CD8-positive, alpha-beta memory T cell (primary cell): ENCODE results near the gene LRTM2. TPM values are rescaled to one million over a fixed set of nuclear protein-coding genes. Genes with fewer than 3 reads are reported as not detected.

ENCODE experiments used
- CTCF ChIA-PET: fragments of 350-600 bp; sonication (Branson Sonifier 250); formaldehyde crosslinking; loops from one replicate; lab custom pipeline; 2021; ENCODE audit warnings: antibody characterized with exemption; lab: Charles Lee
- POLR2A ChIA-PET: fragments of 350-600 bp; sonication (Branson Sonifier 250); formaldehyde crosslinking; loops from one replicate; lab custom pipeline; 2021; ENCODE audit warnings: antibody characterized with exemption; lab: Charles Lee
- DNase-seq, 5 donors: peaks; one replicate each; pipeline versions ENCODE4 v3.0.0 to v3.0.0-alpha.2; 2020 to 2022; ENCODE audit warnings: mixed read lengths in 1 of 5
- H3K27ac ChIP-seq: one replicate; pipeline ENCODE4 v1.7.0; 2013; ENCODE audit warnings: low read depth, mild to moderate bottlenecking, low read length, moderate library complexity
- H3K27me3 ChIP-seq: 2 replicates; pipeline ENCODE4 v1.7.0; 2013; ENCODE audit warnings: low read length, mild to moderate bottlenecking; ENCODE audit not compliant: insufficient read depth, poor library complexity, severe bottlenecking
- H3K36me3 ChIP-seq: 2 replicates; pipeline ENCODE4 v1.7.0; 2013; ENCODE audit warnings: mild to moderate bottlenecking, low read length, moderate library complexity; ENCODE audit not compliant: insufficient read depth
- H3K4me1 ChIP-seq: 2 replicates; pipeline ENCODE4 v1.7.0; 2013; ENCODE audit warnings: mild to moderate bottlenecking, low read length, moderate library complexity; ENCODE audit not compliant: insufficient read depth
- H3K4me3 ChIP-seq: 2 replicates; pipeline ENCODE4 v1.7.0; 2013; ENCODE audit warnings: mild to moderate bottlenecking, low read length
- H3K9me3 ChIP-seq: 2 replicates; pipeline ENCODE4 v1.7.0; 2013; ENCODE audit warnings: mild to moderate bottlenecking, low read length
- H3K27ac Mint-ChIP-seq, 8 donors: one replicate each; pipeline ENCODE4 v1.8.0; 2020 to 2021; ENCODE audit warnings: mixed read lengths in 8 of 8, mild to moderate bottlenecking in 6 of 8, inconsistent platforms in 3 of 8, moderate library complexity in 3 of 8
- H3K27me3 Mint-ChIP-seq, 2 donors: one replicate each; pipeline ENCODE4 v1.8.0; 2020 to 2021; ENCODE audit warnings: mixed read lengths in 2 of 2, mild to moderate bottlenecking in 1 of 2, moderate library complexity in 1 of 2
- H3K36me3 Mint-ChIP-seq, 3 donors: one replicate each; pipeline ENCODE4 v1.8.0; 2020 to 2021; ENCODE audit warnings: mixed read lengths in 3 of 3, inconsistent platforms in 1 of 3, mild to moderate bottlenecking in 1 of 3
- H3K4me1 Mint-ChIP-seq, 3 donors: one replicate each; pipeline ENCODE4 v1.8.0; 2020 to 2021; ENCODE audit warnings: mixed read lengths in 3 of 3, inconsistent platforms in 1 of 3, mild to moderate bottlenecking in 1 of 3
- H3K4me3 Mint-ChIP-seq, 7 donors: one replicate each; pipeline ENCODE4 v1.8.0; 2020 to 2021; ENCODE audit warnings: mixed read lengths in 7 of 7, mild to moderate bottlenecking in 6 of 7, moderate library complexity in 4 of 7, inconsistent platforms in 2 of 7
- H3K9me3 Mint-ChIP-seq, 5 donors: one replicate each; pipeline ENCODE4 v1.8.0; 2020 to 2022; ENCODE audit warnings: mixed read lengths in 5 of 5, mild to moderate bottlenecking in 3 of 5, moderate library complexity in 2 of 5, inconsistent platforms in 1 of 5
- polyA plus RNA-seq: library from polyadenylated mRNA; unstranded; fragments of 300-500 nt; fragmentation: Illumina TruSeq; gene quantifications from one replicate; pipeline ENCODE4 v1.2.3, GENCODE V29; 2021
- total RNA-seq, 2 experiments: library from RNA; stranded (reverse); gene quantifications; one replicate each; pipeline ENCODE4 v1.2.3, GENCODE V29; 2021

LRTM2 gene
- total and polyA plus RNA-seq, 3 experiments from 2014 or later = 0.24 TPM; not detected in 2

DNA sequence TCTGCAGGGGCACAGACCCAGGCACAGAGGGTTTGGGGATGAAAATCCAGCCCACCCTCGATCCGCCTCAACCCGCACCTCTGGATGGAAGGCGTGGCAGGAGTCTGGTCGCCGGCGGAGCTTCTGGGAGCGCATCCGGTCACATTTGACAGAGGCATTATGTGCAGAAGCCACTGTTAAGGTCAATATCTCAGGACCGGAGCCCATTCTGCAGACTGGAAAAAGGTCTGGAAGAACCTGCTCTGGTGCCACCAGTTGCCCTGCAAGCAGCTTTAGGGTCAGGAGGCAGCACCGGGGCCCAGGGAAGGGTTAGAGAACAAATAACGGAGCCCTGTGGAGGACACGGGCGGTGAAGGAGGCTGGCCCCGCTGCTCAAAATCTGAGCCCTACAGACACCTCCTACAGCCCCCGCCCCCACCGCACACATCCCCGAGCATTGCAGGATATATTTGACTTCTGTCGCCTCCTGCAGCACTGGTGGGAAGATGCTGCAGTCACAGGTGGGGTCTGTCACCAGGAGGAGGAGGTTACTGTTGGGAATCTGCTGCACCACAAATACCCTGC, 25.1 kb upstream of the LRTM2 start:
- Mint-ChIP-seq H3K27ac (peak overlapping the region in 3 of 8 donors; percentile 29 to 76 (median 69)), H3K4me3 (peak overlapping the region; percentile 63 to 94 (median 91)), H3K9me3 (no peaks in the 10 kb centered on the region), H3K27me3 (no peaks in the 10 kb centered on the region), H3K36me3 (peaks cover 0 to 2% (median 0%) of the 10 kb centered on the region in 3 donors), H3K4me1 (peaks cover 20 to 29% (median 23%) of the 10 kb centered on the region in 3 donors)
- POLR2A ChIA-PET = interaction anchor here (0.6 to 3.9 kb wide), 2 partner anchors 120 to 144 kb away, joined by 3 to 20 read pairs; no protein-coding TSS in a partner anchor
- H3K27ac ChIP-seq = no peak overlapping the region
- DNase-seq = peak in 1 of 5 donors; percentile 41
- no peak overlapping the region for H3K4me3 ChIP-seq
- peaks cover 15% of the 10 kb centered on the region for H3K4me1 ChIP-seq
- CTCF ChIA-PET = interaction anchor here (0.6 to 12.9 kb wide), 9 partner anchors 12 to 218 kb away, joined by 3 to 161 read pairs (median 4); no protein-coding TSS in a partner anchor
- H3K36me3 ChIP-seq = no peaks in the 10 kb centered on the region
- no peaks in the 10 kb centered on the region for H3K9me3 ChIP-seq
- H3K27me3 ChIP-seq = no peaks in the 10 kb centered on the region

DNA sequence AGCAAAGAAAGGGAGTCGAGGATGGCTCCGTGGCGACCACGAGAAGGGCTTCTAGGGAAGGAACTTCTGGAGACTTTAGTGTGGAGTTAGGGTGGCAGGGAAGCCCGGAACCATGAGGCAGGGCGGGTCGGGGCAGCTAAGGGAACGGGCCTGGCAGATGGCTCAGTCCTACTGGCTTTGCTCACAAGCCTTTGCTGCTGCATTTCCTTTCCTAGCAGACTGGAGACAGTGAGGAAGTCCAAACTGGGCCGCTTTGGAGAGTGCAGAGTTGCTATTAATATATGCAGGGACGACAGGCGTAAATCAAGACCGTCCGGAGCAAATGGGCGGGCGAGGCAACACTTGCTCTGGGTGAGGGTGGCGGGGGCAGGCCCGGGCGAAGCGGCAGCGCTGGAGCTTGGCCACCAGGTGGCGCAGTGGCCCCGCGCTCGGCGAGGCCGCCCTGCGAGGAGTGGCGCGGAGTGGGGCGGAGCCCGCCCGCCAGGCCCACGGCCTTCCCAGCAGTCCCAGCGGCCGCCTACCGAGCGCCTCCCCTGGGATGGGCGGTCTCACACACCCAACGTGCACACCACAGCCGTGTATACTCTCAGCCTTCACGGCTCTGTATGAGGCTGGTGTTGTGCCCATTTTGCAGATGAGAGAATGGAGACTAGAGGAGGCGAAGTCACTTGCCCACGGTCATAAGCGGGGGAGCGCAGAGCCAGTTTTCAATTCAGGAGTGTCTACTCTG, 24.4 kb upstream of the LRTM2 start:
- Mint-ChIP-seq H3K27ac (peak overlapping the region; percentile 76 to 96 (median 88)), H3K4me3 (peak overlapping the region; percentile 90 to 94 (median 92)), H3K9me3 (no peaks in the 10 kb centered on the region), H3K36me3 (peaks cover 0 to 2% (median 0%) of the 10 kb centered on the region in 3 donors), H3K4me1 (peaks cover 17 to 22% (median 18%) of the 10 kb centered on the region in 3 donors), H3K27me3 (no peaks in the 10 kb centered on the region)
- ChIA-PET POLR2A (interaction anchor here (0.6 to 3.9 kb wide), 2 partner anchors 120 to 144 kb away, joined by 3 to 20 read pairs; no protein-coding TSS in a partner anchor), CTCF (interaction anchor here (0.6 to 12.9 kb wide), 9 partner anchors 13 to 217 kb away, joined by 3 to 161 read pairs (median 4); no protein-coding TSS in a partner anchor)
- Histone ChIP-seq H3K4me1 (peaks cover 15% of the 10 kb centered on the region), H3K4me3 (peak overlapping the region; percentile 88), H3K27me3 (no peaks in the 10 kb centered on the region), H3K9me3 (no peaks in the 10 kb centered on the region), H3K36me3 (no peaks in the 10 kb centered on the region), H3K27ac (peak overlapping the region; percentile 69)
- peak; percentile 90 to 94 (median 92) for DNase-seq

DNA sequence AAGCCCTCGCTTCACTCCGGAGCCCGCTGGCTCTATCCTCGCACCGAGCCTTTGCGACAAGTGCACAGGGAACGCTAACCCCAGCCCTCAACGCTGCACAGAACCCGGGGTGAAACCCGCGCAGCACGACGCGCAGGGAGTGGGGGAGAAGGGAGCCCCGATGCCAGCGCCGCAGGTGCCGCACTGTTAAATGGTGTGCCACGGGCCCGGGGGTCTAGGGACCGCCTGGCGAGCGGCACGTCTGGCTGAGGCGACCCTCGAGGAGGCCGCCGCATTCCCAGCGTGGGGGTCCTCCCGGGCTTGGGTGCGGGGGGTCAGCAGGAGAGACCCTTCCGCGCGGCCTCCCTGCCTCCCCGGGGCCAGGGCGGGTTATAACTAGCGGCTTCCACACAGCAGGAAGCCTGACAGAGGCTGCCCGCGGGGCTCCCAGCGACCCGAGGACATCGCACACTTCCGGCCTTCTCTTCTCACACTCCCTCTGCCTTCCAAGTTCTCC, 23.8 kb upstream of the LRTM2 start:
- Mint-ChIP-seq H3K9me3 (no peaks in the 10 kb centered on the region), H3K4me1 (peaks cover 11 to 16% (median 12%) of the 10 kb centered on the region in 3 donors), H3K27ac (peak overlapping the region; percentile 76 to 96 (median 88)), H3K27me3 (no peaks in the 10 kb centered on the region), H3K4me3 (peak overlapping the region; percentile 90 to 94 (median 92)), H3K36me3 (peaks cover 0 to 2% (median 0%) of the 10 kb centered on the region in 3 donors)
- H3K4me3 ChIP-seq = peak overlapping the region; percentile 88
- H3K9me3 ChIP-seq = no peaks in the 10 kb centered on the region
- peak overlapping the region; percentile 69 for H3K27ac ChIP-seq
- no peaks in the 10 kb centered on the region for H3K27me3 ChIP-seq
- POLR2A ChIA-PET = interaction anchor here (3.9 kb wide), 1 partner anchor 143 kb away, joined by 20 read pairs; no protein-coding TSS in a partner anchor
- DNase-seq = peak; percentile 29 to 68 (median 50)
- H3K4me1 ChIP-seq = peaks cover 11% of the 10 kb centered on the region
- CTCF ChIA-PET = interaction anchor here (1.1 to 12.9 kb wide), 3 partner anchors 142 to 144 kb away, joined by 5 to 161 read pairs (median 12); no protein-coding TSS in a partner anchor
- H3K36me3 ChIP-seq = no peaks in the 10 kb centered on the region

DNA sequence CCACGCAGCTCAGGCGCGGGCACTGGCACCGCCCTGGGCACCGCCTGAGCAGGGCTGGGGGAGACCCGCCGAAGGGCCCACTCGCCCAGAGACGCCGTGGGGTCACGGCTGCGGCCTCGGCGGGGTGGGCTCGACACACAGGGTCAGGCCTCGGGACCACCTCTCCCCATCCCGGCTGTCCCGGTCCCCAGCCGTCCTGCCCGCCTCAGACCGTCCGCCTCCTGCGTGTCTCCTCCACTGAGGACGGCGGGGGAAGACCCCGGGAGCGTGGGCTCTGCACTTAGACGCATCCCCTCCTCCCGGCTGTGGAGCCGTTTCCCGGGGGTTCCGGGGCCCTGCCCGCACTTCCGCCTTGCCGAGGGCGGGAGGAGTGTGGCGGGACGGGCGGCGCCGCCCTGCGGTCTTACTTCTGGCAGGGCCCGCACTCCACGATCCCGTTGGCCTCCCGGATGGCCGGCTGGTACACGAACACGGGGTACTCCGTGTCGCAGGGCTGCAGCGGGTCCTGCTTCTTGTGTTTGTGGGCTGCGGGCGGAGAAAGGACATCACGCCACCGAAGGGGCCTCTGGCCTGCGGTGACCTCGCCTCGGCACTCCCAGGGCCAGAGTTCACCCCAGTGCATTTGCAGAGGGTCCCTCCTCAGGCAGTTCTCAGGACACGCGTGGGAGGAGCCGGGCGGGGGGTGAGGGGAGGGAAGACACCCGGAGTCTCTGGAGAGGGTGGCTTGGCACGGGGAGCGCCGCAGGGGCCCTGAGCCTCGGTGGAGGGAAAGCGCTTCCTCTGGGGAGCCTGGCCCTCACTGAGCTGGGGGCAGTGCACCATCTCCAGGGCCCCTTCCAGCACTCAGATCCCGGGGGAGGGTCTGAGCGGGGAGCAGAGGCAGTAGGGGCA, 23.1 kb upstream of the LRTM2 start:
- CTCF ChIA-PET = interaction anchor here (2.8 to 12.9 kb wide), 2 partner anchors 142 to 145 kb away, joined by 12 to 161 read pairs; no protein-coding TSS in a partner anchor

DNA sequence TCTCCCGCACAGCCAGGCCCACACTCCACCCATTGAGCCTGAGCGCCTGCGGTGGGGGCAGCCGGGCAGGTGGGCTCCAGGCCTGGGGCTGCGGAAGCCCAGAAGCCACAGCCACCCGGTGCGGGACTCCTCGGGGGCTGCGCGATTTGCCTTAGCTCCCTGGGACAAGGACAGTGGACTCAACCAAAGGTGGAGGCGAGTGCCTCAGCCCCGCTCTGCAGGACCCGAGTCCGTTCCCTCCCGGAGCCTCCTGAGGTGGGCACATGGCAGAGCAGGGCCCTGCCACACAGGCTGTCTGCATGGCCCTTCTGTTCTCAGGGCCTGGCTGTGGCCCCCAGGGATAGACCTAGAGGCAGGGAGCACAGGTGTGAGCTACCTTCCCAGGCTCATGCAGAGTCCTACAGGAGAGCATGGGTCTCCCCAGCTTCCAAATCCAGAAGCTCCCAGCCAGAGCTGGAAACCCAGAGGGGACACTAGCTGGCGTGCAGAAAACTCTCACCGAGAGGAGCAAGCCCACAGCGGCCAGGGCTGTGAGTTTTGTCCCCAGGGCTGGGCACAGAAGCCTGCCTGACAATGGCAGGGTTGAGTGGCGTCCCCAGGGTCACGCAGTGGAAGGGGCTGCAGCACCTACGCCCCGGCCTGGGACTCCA, 22.2 kb upstream of the LRTM2 start:
- Histone ChIP-seq H3K4me1 (peaks cover 5% of the 10 kb centered on the region), H3K9me3 (no peaks in the 10 kb centered on the region), H3K36me3 (no peaks in the 10 kb centered on the region), H3K27ac (no peak overlapping the region), H3K27me3 (no peaks in the 10 kb centered on the region), H3K4me3 (no peak overlapping the region)
- Mint-ChIP-seq H3K4me1 (peaks cover 5 to 10% (median 7%) of the 10 kb centered on the region in 3 donors), H3K4me3 (peak overlapping the region in 4 of 7 donors; percentile 28 to 94 (median 30)), H3K9me3 (no peaks in the 10 kb centered on the region), H3K27me3 (no peaks in the 10 kb centered on the region), H3K27ac (peak overlapping the region in 6 of 8 donors; percentile 39 to 94 (median 67)), H3K36me3 (peaks cover 0 to 2% (median 0%) of the 10 kb centered on the region in 3 donors)
- DNase-seq = peak in 1 of 5 donors; percentile 47
- POLR2A ChIA-PET = no interaction called here
- CTCF ChIA-PET = interaction anchor here (1.2 to 12.9 kb wide), 2 partner anchors 141 to 145 kb away, joined by 3 to 161 read pairs; no protein-coding TSS in a partner anchor

More for the DNA sequence above, 23.1 kb upstream of the LRTM2 start:
- Mint-ChIP-seq H3K4me3 (peak overlapping the region; percentile 68 to 94 (median 91)), H3K27me3 (no peaks in the 10 kb centered on the region), H3K36me3 (peaks cover 0 to 2% (median 0%) of the 10 kb centered on the region in 3 donors), H3K27ac (peak overlapping the region; percentile 46 to 96 (median 74)), H3K9me3 (no peaks in the 10 kb centered on the region), H3K4me1 (peaks cover 5 to 10% (median 7%) of the 10 kb centered on the region in 3 donors)
- Histone ChIP-seq H3K4me1 (peaks cover 5% of the 10 kb centered on the region), H3K27me3 (no peaks in the 10 kb centered on the region), H3K36me3 (no peaks in the 10 kb centered on the region), H3K27ac (peak overlapping the region; percentile 69), H3K4me3 (peak overlapping the region; percentile 88), H3K9me3 (no peaks in the 10 kb centered on the region)
- DNase-seq = peak; percentile 45 to 76 (median 52)
- POLR2A ChIA-PET = interaction anchor here (3.9 kb wide), 1 partner anchor 143 kb away, joined by 20 read pairs; no protein-coding TSS in a partner anchor

DNA sequence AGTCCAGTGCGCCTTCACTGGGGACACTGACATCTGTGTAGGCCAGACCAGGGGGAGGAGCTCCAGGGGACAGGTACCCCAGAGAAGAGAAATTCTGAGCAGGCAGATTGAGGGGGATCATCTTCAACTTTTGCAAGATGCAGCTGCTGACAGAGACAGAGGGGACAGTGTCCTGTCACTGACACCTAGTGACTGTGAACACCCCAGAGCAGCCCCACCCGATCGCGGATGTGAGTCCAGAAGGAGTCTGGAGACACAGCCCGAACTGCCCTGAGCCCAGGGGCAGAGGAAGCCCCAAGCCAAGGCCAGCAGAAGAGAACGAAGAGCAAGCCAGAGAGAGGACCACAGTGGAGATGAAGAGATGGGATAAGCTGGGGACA, 21.7 kb upstream of the LRTM2 start:
- no peaks in the 10 kb centered on the region for H3K27me3 Mint-ChIP-seq
- Histone ChIP-seq H3K27ac (no peak overlapping the region), H3K27me3 (no peaks in the 10 kb centered on the region), H3K9me3 (no peaks in the 10 kb centered on the region), H3K4me3 (no peak overlapping the region), H3K4me1 (peaks cover 5% of the 10 kb centered on the region), H3K36me3 (no peaks in the 10 kb centered on the region)
- POLR2A ChIA-PET = no interaction called here
- H3K36me3 Mint-ChIP-seq = peaks cover 0 to 2% (median 0%) of the 10 kb centered on the region in 3 donors
- H3K27ac Mint-ChIP-seq = peak overlapping the region in 5 of 8 donors; percentile 53 to 94 (median 78)
- H3K9me3 Mint-ChIP-seq = no peaks in the 10 kb centered on the region
- CTCF ChIA-PET = interaction anchor here (1.2 to 12.9 kb wide), 2 partner anchors 141 to 146 kb away, joined by 3 to 161 read pairs; no protein-coding TSS in a partner anchor
- peaks cover 5 to 10% (median 7%) of the 10 kb centered on the region in 3 donors for H3K4me1 Mint-ChIP-seq
- H3K4me3 Mint-ChIP-seq = peak overlapping the region in 2 of 7 donors; percentile 18 to 81
- peak in 1 of 5 donors; percentile 49 for DNase-seq
